Measurements from ENCODE around the gene PMFBP1. TPM values are rescaled to one million over a fixed set of nuclear protein-coding genes. Genes with fewer than 3 reads are reported as not detected.

Gene PMFBP1
- total and polyA plus RNA-seq, 2 donors (not counting 1 experiment from before 2014, with no cell fraction given), result 1.2 to 9.5 TPM

DNA sequence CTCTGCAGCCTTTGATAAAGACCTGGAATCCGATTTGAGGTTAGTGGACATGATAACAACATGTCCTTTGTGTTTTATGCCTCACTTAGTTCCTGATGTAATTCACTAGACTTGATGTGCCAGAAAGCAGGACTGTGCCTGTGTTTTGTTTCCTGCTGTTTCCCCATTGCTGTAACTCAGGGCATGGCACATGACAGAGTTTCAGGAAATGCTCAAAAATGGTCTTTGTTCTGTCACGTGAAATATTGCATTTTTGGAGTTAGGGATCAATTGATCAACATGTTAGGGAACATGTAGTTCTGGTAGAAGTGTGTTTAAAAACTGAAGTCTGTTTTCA lies 45.6 kb downstream of the PMFBP1 start:
- intact Hi-C loops (cut with micrococcal nuclease), result loop anchor here (5.0 kb wide), 1 partner anchor 76 kb away; no protein-coding TSS in a partner anchor
- H2AFZ ChIP-seq (ENCODE audit: insufficient read depth, low read depth, low read length, poor library complexity, severe bottlenecking), result no peak overlapping the region
- ChIA-PET POLR2A (no interaction called here), CTCF (interaction anchor here (1.2 to 4.7 kb wide), 2 partner anchors 338 to 340 kb away, joined by 4 to 47 read pairs; no protein-coding TSS in a partner anchor)
- H3K4me3 ChIP-seq (ENCODE audit: control extremely low read depth in 1 of 5, extremely low read depth in 1 of 5, insufficient read depth in 1 of 5, low read depth in 2 of 5, low read length in 4 of 5), result no peak overlapping the region
- no peaks in the 10 kb centered on the region for H3K27me3 ChIP-seq (replicated peaks in 1 of 4; ENCODE audit: control extremely low read depth in 1 of 4, control insufficient read depth in 3 of 4, insufficient read depth in 4 of 4, low read length in 3 of 4)
- Mint-ChIP-seq H3K27me3 (no peaks in the 10 kb centered on the region), H3K27ac (no peak overlapping the region), H3K4me3 (no peak overlapping the region), H3K9me3 (ENCODE audit: insufficient read depth) (no peaks in the 10 kb centered on the region), H3K4me1 (no peaks in the 10 kb centered on the region)
- H3K4me1 ChIP-seq (ENCODE audit: control insufficient read depth in 2 of 2, insufficient read depth in 2 of 2, low read length in 2 of 2), result peaks cover 0 to 6% of the 10 kb centered on the region in 2 donors
- TF ChIP-seq, protein P1, sequence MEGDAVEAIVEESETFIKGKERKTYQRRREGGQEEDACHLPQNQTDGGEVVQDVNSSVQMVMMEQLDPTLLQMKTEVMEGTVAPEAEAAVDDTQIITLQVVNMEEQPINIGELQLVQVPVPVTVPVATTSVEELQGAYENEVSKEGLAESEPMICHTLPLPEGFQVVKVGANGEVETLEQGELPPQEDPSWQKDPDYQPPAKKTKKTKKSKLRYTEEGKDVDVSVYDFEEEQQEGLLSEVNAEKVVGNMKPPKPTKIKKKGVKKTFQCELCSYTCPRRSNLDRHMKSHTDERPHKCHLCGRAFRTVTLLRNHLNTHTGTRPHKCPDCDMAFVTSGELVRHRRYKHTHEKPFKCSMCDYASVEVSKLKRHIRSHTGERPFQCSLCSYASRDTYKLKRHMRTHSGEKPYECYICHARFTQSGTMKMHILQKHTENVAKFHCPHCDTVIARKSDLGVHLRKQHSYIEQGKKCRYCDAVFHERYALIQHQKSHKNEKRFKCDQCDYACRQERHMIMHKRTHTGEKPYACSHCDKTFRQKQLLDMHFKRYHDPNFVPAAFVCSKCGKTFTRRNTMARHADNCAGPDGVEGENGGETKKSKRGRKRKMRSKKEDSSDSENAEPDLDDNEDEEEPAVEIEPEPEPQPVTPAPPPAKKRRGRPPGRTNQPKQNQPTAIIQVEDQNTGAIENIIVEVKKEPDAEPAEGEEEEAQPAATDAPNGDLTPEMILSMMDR (IDR thresholded peaks at IDR 0.05), result no peak
- TF ChIP-seq EZH2 (IDR thresholded peaks at IDR 0.05; ENCODE audit: borderline replicate concordance, insufficient read depth, low read depth, low read length, poor library complexity, severe bottlenecking), result no peak
- ATAC-seq (ENCODE audit: low read depth) (no peak), DNase-seq (no peak)
- H3K4me2 ChIP-seq (replicated peaks; ENCODE audit: low read depth, low read length, poor library complexity, severe bottlenecking), result no peak overlapping the region
- H3K9ac ChIP-seq (ENCODE audit: low read length), result no peak overlapping the region
- no peaks in the 10 kb centered on the region for H3K9me3 ChIP-seq (ENCODE audit: control extremely low read depth in 1 of 3, control insufficient read depth in 2 of 3, insufficient read depth in 1 of 3, low read length in 2 of 3)
- no peaks in the 10 kb centered on the region for H4K20me1 ChIP-seq (ENCODE audit: control insufficient read depth, insufficient read depth, low read length, poor library complexity, severe bottlenecking)
- no peaks in the 10 kb centered on the region for H3K79me2 ChIP-seq (ENCODE audit: control insufficient read depth, insufficient read depth, low read length)
- no peak overlapping the region for H3K27ac ChIP-seq (ENCODE audit: low read length in 2 of 2)
- no peaks in the 10 kb centered on the region for H3K36me3 ChIP-seq (replicated peaks in 1 of 2; ENCODE audit: control extremely low read depth in 1 of 2, control insufficient read depth in 1 of 2, extremely low read depth in 1 of 2, insufficient read depth in 2 of 2, low read length in 1 of 2)
- 94% methylated on average over 2 of the region's 2 CpGs for WGBS (ENCODE audit: insufficient coverage)

- Histone ChIP-seq H3K27me3 (replicated peaks in 1 of 4; ENCODE audit: control extremely low read depth in 1 of 4, control insufficient read depth in 3 of 4, insufficient read depth in 4 of 4, low read length in 3 of 4) (no peaks in the 10 kb centered on the region), H3K4me3 (ENCODE audit: control extremely low read depth in 1 of 5, extremely low read depth in 1 of 5, insufficient read depth in 1 of 5, low read depth in 2 of 5, low read length in 4 of 5) (no peak overlapping the region), H3K9me3 (ENCODE audit: control extremely low read depth in 1 of 3, control insufficient read depth in 2 of 3, insufficient read depth in 1 of 3, low read length in 2 of 3) (no peaks in the 10 kb centered on the region), H3K36me3 (replicated peaks in 1 of 2; ENCODE audit: control extremely low read depth in 1 of 2, control insufficient read depth in 1 of 2, extremely low read depth in 1 of 2, insufficient read depth in 2 of 2, low read length in 1 of 2) (no peaks in the 10 kb centered on the region), H3K4me2 (replicated peaks; ENCODE audit: low read depth, low read length, poor library complexity, severe bottlenecking) (no peak overlapping the region), H3K27ac (ENCODE audit: low read length in 2 of 2) (no peak overlapping the region), H3K4me1 (ENCODE audit: control insufficient read depth in 2 of 2, insufficient read depth in 2 of 2, low read length in 2 of 2) (peaks cover 0 to 6% of the 10 kb centered on the region in 2 donors), H4K20me1 (ENCODE audit: control insufficient read depth, insufficient read depth, low read length, poor library complexity, severe bottlenecking) (no peaks in the 10 kb centered on the region), H3K9ac (ENCODE audit: low read length) (no peak overlapping the region), H3K79me2 (ENCODE audit: control insufficient read depth, insufficient read depth, low read length) (no peaks in the 10 kb centered on the region), H2AFZ (ENCODE audit: insufficient read depth, low read depth, low read length, poor library complexity, severe bottlenecking) (no peak overlapping the region)
- no peaks in the 10 kb centered on the region for H3K27me3 Mint-ChIP-seq
- H3K4me1 Mint-ChIP-seq, result no peaks in the 10 kb centered on the region
- H3K9me3 Mint-ChIP-seq (ENCODE audit: insufficient read depth), result no peaks in the 10 kb centered on the region
- ATAC-seq (ENCODE audit: low read depth), result no peak
- TF ChIP-seq EZH2 (IDR thresholded peaks at IDR 0.05; ENCODE audit: borderline replicate concordance, insufficient read depth, low read depth, low read length, poor library complexity, severe bottlenecking), result no peak
- TF ChIP-seq, protein P1 (IDR thresholded peaks at IDR 0.05), result no peak
- H3K27ac Mint-ChIP-seq, result no peak overlapping the region
- ChIA-PET POLR2A (no interaction called here), CTCF (interaction anchor here (0.5 to 4.7 kb wide), 25 partner anchors 8 to 1909 kb away, joined by 3 to 47 read pairs (median 4); partner anchors contain the start of genes DHX38 and TXNL4B)
- no peak overlapping the region for H3K4me3 Mint-ChIP-seq
- DNase-seq, result no peak
- intact Hi-C loops (cut with micrococcal nuclease), result loop anchor here (2.0 to 5.0 kb wide), 2 partner anchors 76 to 1071 kb away; no protein-coding TSS in a partner anchor
- 80% methylated on average over 8 of the region's 9 CpGs for WGBS (ENCODE audit: insufficient coverage)
Observed at GRCh38 chr16:72125635-72126428, 46.1 kb downstream of the PMFBP1 start.
